ENCODE data around the gene DDX10. TPM values are rescaled to one million over a fixed set of nuclear protein-coding genes. Genes with fewer than 3 reads are reported as not detected.

Gene DDX10
- total and polyA plus RNA-seq, 3 donors from 2014 or later: 25.7 to 64.4 (median 59.2) TPM

GRCh38 chr11:108895579-108896480 is 231.0 kb downstream of the DDX10 start:
- H3K27me3 ChIP-seq: no peaks in the 10 kb centered on the region
- no peak overlapping the region for H3K27ac ChIP-seq
- no peak for DNase-seq
- H3K9me3 ChIP-seq: no peaks in the 10 kb centered on the region
- H3K4me1 ChIP-seq: peaks cover 7% of the 10 kb centered on the region
- no peaks in the 10 kb centered on the region for H3K36me3 ChIP-seq (ENCODE audit: low read depth, missing control alignments)
- no peak for TF ChIP-seq POLR2A (IDR thresholded peaks at IDR 0.05)
- no peak for TF ChIP-seq CTCF (IDR thresholded peaks at IDR 0.05)
- H3K4me3 ChIP-seq: no peak overlapping the region
- 68 to 87% methylated on average over 8 of the region's 8 CpGs for WGBS, 2 donors
- intact Hi-C loops (cut with DNase I; ENCODE audit: low total_unique reads): no loop called here

GRCh38 chr11:108897071-108897481 is 232.2 kb downstream of the DDX10 start:
- intact Hi-C loops (cut with DNase I; ENCODE audit: low total_unique reads): no loop called here

GRCh38 chr11:108897916-108898315 is 233.0 kb downstream of the DDX10 start:
- Histone ChIP-seq H3K9me3 (no peaks in the 10 kb centered on the region), H3K4me3 (no peak overlapping the region), H3K36me3 (ENCODE audit: low read depth, missing control alignments) (no peaks in the 10 kb centered on the region), H3K4me1 (peaks cover 4% of the 10 kb centered on the region), H3K27me3 (no peaks in the 10 kb centered on the region), H3K27ac (no peak overlapping the region)
- DNase-seq: no peak
- intact Hi-C loops (cut with DNase I; ENCODE audit: low total_unique reads): no loop called here
- TF ChIP-seq CTCF (IDR thresholded peaks at IDR 0.05) (no peak), POLR2A (IDR thresholded peaks at IDR 0.05) (no peak)
- whole genome bisulfite sequencing, 2 donors: 90 to 99% methylated on average over 5 of the region's 5 CpGs

More at GRCh38 chr11:108897071-108897481, 232.2 kb downstream of the DDX10 start:
- TF ChIP-seq POLR2A (IDR thresholded peaks at IDR 0.05) (no peak), CTCF (IDR thresholded peaks at IDR 0.05) (no peak)
- no peaks in the 10 kb centered on the region for H3K36me3 ChIP-seq (ENCODE audit: low read depth, missing control alignments)
- H3K4me1 ChIP-seq: peaks cover 4% of the 10 kb centered on the region
- 73 to 76% methylated on average over 1 of the region's 1 CpG for WGBS, 2 donors
- H3K27ac ChIP-seq: no peak overlapping the region
- no peaks in the 10 kb centered on the region for H3K27me3 ChIP-seq
- no peak overlapping the region for H3K4me3 ChIP-seq
- no peaks in the 10 kb centered on the region for H3K9me3 ChIP-seq
- DNase-seq: no peak

- no peak overlapping the region for H3K27ac ChIP-seq
- intact Hi-C loops (cut with DNase I; ENCODE audit: low total_unique reads): no loop called here
- no peak for DNase-seq
- H3K36me3 ChIP-seq (ENCODE audit: low read depth, missing control alignments): no peaks in the 10 kb centered on the region
- no peak overlapping the region for H3K4me3 ChIP-seq
- no peaks in the 10 kb centered on the region for H3K27me3 ChIP-seq
- H3K9me3 ChIP-seq: no peaks in the 10 kb centered on the region
- TF ChIP-seq CTCF (IDR thresholded peaks at IDR 0.05): no peak
- no peak for TF ChIP-seq POLR2A (IDR thresholded peaks at IDR 0.05)
- H3K4me1 ChIP-seq: peaks cover under 1% of the 10 kb centered on the region
- WGBS, 2 donors: 89 to 93% methylated on average over 3 of the region's 3 CpGs
These were observed 236.5 kb downstream of the DDX10 start for GRCh38 chr11:108901359-108901758.

Measured in testis (tissue), 3 donors.